ENCODE data around the gene RBPJ. TPM values are rescaled to one million over a fixed set of nuclear protein-coding genes. Genes with fewer than 3 reads are reported as not detected.
A peak's percentile ranks its signal among the peaks of the same experiment; 100 is the strongest.

RBPJ gene
- total RNA-seq, 2 experiments from 2014 or later: 150 to 151 TPM

DNA sequence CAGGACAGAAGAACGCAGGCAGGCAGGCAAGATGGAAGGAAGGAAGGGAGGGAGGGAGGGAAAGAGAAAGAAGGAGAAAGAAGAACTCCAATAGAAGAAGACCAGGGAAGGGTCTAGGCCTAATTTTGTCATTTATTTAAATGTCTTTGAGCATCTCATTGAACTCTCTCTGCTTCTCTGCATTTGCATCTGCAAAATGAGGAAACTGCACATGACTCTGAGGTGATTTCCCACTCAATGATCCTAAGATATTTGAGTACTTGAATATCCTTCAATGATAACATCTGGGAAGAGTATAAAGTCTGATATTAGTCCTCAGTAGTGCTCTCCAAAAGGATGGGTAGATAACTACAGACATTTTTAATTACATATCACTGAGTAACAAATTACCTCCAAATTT is 33.1 kb upstream of the RBPJ start:
- DNase-seq (no peak), ATAC-seq (no peak)
- no peak overlapping the region for H3K4me3 Mint-ChIP-seq
- H3K4me1 Mint-ChIP-seq (ENCODE audit: low read depth): peaks cover 13% of the 10 kb centered on the region
- CTCF ChIA-PET: interaction anchor here (1.2 kb wide), 1 partner anchor 14 kb away, joined by 3 read pairs; no protein-coding TSS in a partner anchor
- no peaks in the 10 kb centered on the region for H3K36me3 Mint-ChIP-seq (ENCODE audit: low read depth)
- no peak for TF ChIP-seq CTCF (IDR thresholded peaks at IDR 0.05)
- H3K9me3 Mint-ChIP-seq: no peaks in the 10 kb centered on the region
- POLR2A ChIA-PET: interaction anchor here (0.6 kb wide), 1 partner anchor 33 kb away, joined by 3 read pairs; the partner anchor contains the start of gene RBPJ
- no peak overlapping the region for H3K27ac Mint-ChIP-seq
- no peaks in the 10 kb centered on the region for H3K27me3 Mint-ChIP-seq
- intact Hi-C loops (cut with micrococcal nuclease): no loop called here

DNA sequence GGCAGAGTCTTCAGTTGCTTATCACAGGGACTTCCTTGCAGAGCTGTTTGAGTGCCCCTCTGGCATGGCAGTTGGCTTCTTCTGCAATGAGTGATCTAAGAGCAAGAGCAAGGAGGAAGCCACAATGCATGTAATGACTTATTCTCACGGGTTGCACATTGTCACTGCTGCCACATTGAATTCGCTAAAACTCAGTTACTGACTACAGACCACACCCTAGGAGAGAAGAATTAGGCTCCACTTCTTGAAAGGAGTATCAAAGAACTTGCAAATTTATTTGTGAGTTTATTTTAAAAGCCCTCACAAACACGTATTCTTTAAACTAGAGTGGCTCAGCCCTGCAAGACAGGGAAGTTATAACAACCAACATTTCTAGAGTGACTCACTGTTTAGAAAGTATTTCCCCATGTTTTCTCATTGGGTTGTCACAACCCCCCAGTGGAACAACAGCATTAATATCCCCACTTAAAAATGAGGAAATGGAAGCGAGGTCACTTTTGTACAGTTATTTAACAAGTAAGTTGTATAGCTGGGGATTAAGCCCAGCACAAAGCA is 32.4 kb upstream of the RBPJ start:
- peak overlapping the region; percentile 17 for H3K27ac Mint-ChIP-seq
- H3K27me3 Mint-ChIP-seq: no peaks in the 10 kb centered on the region
- ATAC-seq (peak; percentile 92), DNase-seq (peak; percentile 64)
- POLR2A ChIA-PET: no interaction called here
- no peak overlapping the region for H3K4me3 Mint-ChIP-seq
- CTCF ChIA-PET: interaction anchor here (0.6 to 1.2 kb wide), 2 partner anchors 15 to 41 kb away, joined by 3 read pairs; no protein-coding TSS in a partner anchor
- intact Hi-C loops (cut with micrococcal nuclease): no loop called here
- no peaks in the 10 kb centered on the region for H3K36me3 Mint-ChIP-seq (ENCODE audit: low read depth)
- H3K9me3 Mint-ChIP-seq: no peaks in the 10 kb centered on the region
- H3K4me1 Mint-ChIP-seq (ENCODE audit: low read depth): peaks cover 13% of the 10 kb centered on the region
- no peak for TF ChIP-seq CTCF (IDR thresholded peaks at IDR 0.05)

GRCh38 chr4:26289401-26289800 is 31.4 kb upstream of the RBPJ start:
- no peaks in the 10 kb centered on the region for H3K9me3 Mint-ChIP-seq
- no peak for DNase-seq
- no peak overlapping the region for H3K4me3 Mint-ChIP-seq
- peaks cover 13% of the 10 kb centered on the region for H3K4me1 Mint-ChIP-seq (ENCODE audit: low read depth)
- H3K36me3 Mint-ChIP-seq (ENCODE audit: low read depth): no peaks in the 10 kb centered on the region
- no peak for TF ChIP-seq CTCF (IDR thresholded peaks at IDR 0.05)
- no peaks in the 10 kb centered on the region for H3K27me3 Mint-ChIP-seq
- ChIA-PET CTCF (interaction anchor here (0.9 to 1.0 kb wide), 2 partner anchors 12 to 40 kb away, joined by 3 read pairs; no protein-coding TSS in a partner anchor), POLR2A (no interaction called here)
- intact Hi-C loops (cut with micrococcal nuclease): no loop called here
- no peak overlapping the region for H3K27ac Mint-ChIP-seq
- no peak for ATAC-seq

GRCh38 chr4:26290321-26290720 is 30.5 kb upstream of the RBPJ start:
- CTCF ChIA-PET: interaction anchor here (0.8 to 1.1 kb wide), 2 partner anchors 40 to 120 kb away, joined by 3 read pairs; no protein-coding TSS in a partner anchor
- peaks cover 14% of the 10 kb centered on the region for H3K4me1 Mint-ChIP-seq (ENCODE audit: low read depth)
- H3K36me3 Mint-ChIP-seq (ENCODE audit: low read depth): no peaks in the 10 kb centered on the region
- peaks cover 2% of the 10 kb centered on the region for H3K27me3 Mint-ChIP-seq
- DNase-seq (no peak), ATAC-seq (no peak)
- H3K9me3 Mint-ChIP-seq: no peaks in the 10 kb centered on the region
- no peak for TF ChIP-seq CTCF (IDR thresholded peaks at IDR 0.05)
- H3K4me3 Mint-ChIP-seq: no peak overlapping the region
- H3K27ac Mint-ChIP-seq: no peak overlapping the region
- POLR2A ChIA-PET: no interaction called here
- intact Hi-C loops (cut with micrococcal nuclease): no loop called here

DNA sequence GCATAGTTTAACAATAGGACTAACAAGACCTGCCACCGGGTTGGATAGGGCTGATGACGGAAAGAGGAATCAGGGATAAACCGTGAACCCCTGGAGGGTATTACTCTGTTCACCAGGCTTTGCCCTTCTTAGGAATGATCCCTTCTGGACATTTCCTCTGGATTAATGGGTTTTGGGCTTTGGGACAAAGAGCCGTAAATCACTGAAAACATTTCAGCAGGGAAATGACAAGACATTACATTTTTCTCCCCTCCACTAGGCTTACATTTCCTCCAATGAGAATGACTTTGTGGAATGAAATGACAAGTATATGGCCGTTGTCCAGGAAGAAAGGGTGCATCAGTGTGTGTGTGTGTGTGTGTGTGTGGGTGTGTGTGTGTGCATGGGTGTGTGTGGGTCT is 25.9 kb upstream of the RBPJ start:
- no peak for TF ChIP-seq CTCF (IDR thresholded peaks at IDR 0.05)
- CTCF ChIA-PET: no interaction called here
- peaks cover 5% of the 10 kb centered on the region for H3K27me3 Mint-ChIP-seq
- H3K36me3 Mint-ChIP-seq (ENCODE audit: low read depth): no peaks in the 10 kb centered on the region
- H3K4me3 Mint-ChIP-seq: no peak overlapping the region
- POLR2A ChIA-PET: no interaction called here
- ATAC-seq: no peak
- no peak for DNase-seq
- intact Hi-C loops (cut with micrococcal nuclease): no loop called here
- no peak overlapping the region for H3K27ac Mint-ChIP-seq
- peaks cover 21% of the 10 kb centered on the region for H3K4me1 Mint-ChIP-seq (ENCODE audit: low read depth)
- H3K9me3 Mint-ChIP-seq: no peaks in the 10 kb centered on the region
